Hepatocyte (in vitro differentiated cells): ENCODE measurements around the gene RPH3AL. TPM values are rescaled to one million over a fixed set of nuclear protein-coding genes. Genes with fewer than 3 reads are reported as not detected.

ENCODE experiments used
- DNase-seq: peaks from one replicate; pipeline ENCODE4 v3.0.0-alpha.2; 2016; ENCODE audit warnings: low spot score
- H2AFZ ChIP-seq: fragments of 200-600 bp; sonication (generic); 2 replicates; pipeline ENCODE4 v1.6.0; 2016; ENCODE audit warnings: antibody characterized with exemption, mild to moderate bottlenecking
- H3K27ac ChIP-seq: fragments of 200-600 bp; sonication (generic); 2 replicates; pipeline ENCODE4 v1.5.1; 2016; ENCODE audit warnings: mild to moderate bottlenecking
- H3K27me3 ChIP-seq: fragments of 200-600 bp; sonication (generic); 2 replicates; pipeline ENCODE4 v1.6.1; 2016
- H3K36me3 ChIP-seq: fragments of 200-600 bp; sonication (generic); replicated peaks from 2 replicates; pipeline ENCODE4 v1.5.1; 2016; ENCODE audit warnings: low read depth; ENCODE audit not compliant: insufficient read depth
- H3K4me1 ChIP-seq: fragments of 200-600 bp; sonication (generic); 2 replicates; pipeline ENCODE4 v1.5.1; 2016; ENCODE audit warnings: mild to moderate bottlenecking, moderate library complexity; ENCODE audit not compliant: insufficient read depth
- H3K4me2 ChIP-seq: fragments of 200-600 bp; sonication (generic); 2 replicates; pipeline ENCODE4 v1.6.0; 2016
- H3K4me3 ChIP-seq: fragments of 200-600 bp; sonication (generic); 2 replicates; pipeline ENCODE4 v1.5.1; 2016; ENCODE audit warnings: mild to moderate bottlenecking
- H3K79me2 ChIP-seq: fragments of 200-600 bp; sonication (generic); 2 replicates; pipeline ENCODE4 v1.6.0; 2017; ENCODE audit warnings: mild to moderate bottlenecking
- H3K9me2 ChIP-seq: fragments of 200-600 bp; sonication (generic); replicated peaks from 2 replicates; pipeline ENCODE4 v1.6.0; 2017; ENCODE audit warnings: mild to moderate bottlenecking; ENCODE audit not compliant: insufficient read depth
- H3K9me3 ChIP-seq: fragments of 200-600 bp; sonication (generic); 2 replicates; pipeline ENCODE4 v1.5.1; 2016; ENCODE audit warnings: low read depth, mild to moderate bottlenecking
- H4K20me1 ChIP-seq: fragments of 200-600 bp; sonication (generic); 2 replicates; pipeline ENCODE4 v1.6.0; 2016; ENCODE audit warnings: mild to moderate bottlenecking; ENCODE audit not compliant: insufficient read depth, poor library complexity, severe bottlenecking
- EZH2 ChIP-seq: fragments of 200-600 bp; sonication (generic); IDR thresholded peaks from 2 replicates; pipeline ENCODE4 v1.6.1; 2016; ENCODE audit warnings: antibody characterized with exemption, mild to moderate bottlenecking, borderline replicate concordance
- EZH2phosphoT487 ChIP-seq: fragments of 200-600 bp; sonication (generic); IDR thresholded peaks from one replicate; pipeline ENCODE4 v1.6.1; 2018; ENCODE audit warnings: antibody characterized with exemption, mild to moderate bottlenecking, low read depth, moderate library complexity; ENCODE audit not compliant: unreplicated experiment, severe bottlenecking
- WGBS: methylation state at CpG from one replicate; pipeline ENCODE4 v1.1.6; 2016; ENCODE audit warnings: low lambda C conversion rate; ENCODE audit errors: missing lambda C conversion rate; 5-methylcytosine and 5-hydroxymethylcytosine counted together
- polyA plus RNA-seq: library from polyadenylated mRNA; unstranded; fragments of >200 nt; fragmentation: Nextera tagmentation; extraction: Ambion mirVana; gene quantifications from 2 replicates; pipeline ENCODE4 v1.2.1, GENCODE V29; 2016
- total RNA-seq: library from RNA; depleted of rRNA; stranded (reverse); fragments of >200 nt; gene quantifications from 2 replicates; pipeline ENCODE4 v1.2.3, GENCODE V29; 2014
- TF ChIP-seq, protein P1 (sequence below): fragments of 200-600 bp; sonication (generic); IDR thresholded peaks from 2 replicates; pipeline ENCODE4 v1.5.1; 2016; ENCODE audit warnings: antibody characterized with exemption, mild to moderate bottlenecking; ENCODE audit not compliant: poor library complexity

RPH3AL gene
- total and polyA plus RNA-seq, 2 experiments from 2014 or later: 7.0 to 7.6 TPM

DNA sequence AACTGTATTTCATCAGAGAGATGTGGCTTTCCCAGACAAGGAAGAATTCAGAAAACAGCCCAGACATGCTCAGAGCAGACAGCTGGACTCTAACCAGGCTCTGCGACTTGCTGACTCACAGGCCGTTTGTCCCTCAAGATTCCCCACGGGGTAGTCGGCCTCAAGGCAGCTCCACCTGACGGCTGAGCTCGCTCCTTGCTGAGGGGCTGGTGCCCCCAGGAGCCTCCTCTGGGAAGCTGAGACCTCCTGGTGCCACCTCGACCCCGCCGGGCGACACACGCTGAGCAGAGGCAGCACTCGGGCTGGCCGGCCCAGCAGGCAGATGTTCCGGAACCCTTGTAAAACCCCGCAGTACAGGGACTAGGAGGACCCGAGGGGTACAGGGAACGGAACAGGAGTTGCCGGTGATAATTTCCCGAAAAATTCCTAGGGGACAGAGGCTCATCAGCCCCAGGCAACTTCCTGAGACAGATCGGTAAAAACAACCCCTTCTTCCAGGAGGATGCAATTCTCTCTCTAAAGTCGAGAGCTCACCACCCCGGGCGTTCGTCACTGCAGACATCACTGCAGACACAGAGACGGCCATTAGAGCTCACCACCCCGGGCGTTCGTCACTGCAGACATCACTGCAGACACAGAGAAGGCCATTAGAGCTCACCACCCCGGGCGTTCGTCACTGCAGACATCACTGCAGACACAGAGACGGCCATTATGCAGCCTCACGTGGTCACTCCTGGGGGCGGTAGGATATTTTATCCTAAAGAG, 19.9 kb downstream of the RPH3AL start:
- H3K79me2 ChIP-seq: no peaks in the 10 kb centered on the region
- WGBS: 72% methylated on average over 32 of the region's 34 CpGs
- H3K27me3 ChIP-seq: no peaks in the 10 kb centered on the region
- H3K9me3 ChIP-seq: no peaks in the 10 kb centered on the region
- peaks cover 18% of the 10 kb centered on the region for H3K4me1 ChIP-seq
- H3K4me2 ChIP-seq: peak overlapping the region; percentile 69
- DNase-seq: no peak
- peak overlapping the region; percentile 31 for H3K27ac ChIP-seq
- no peaks in the 10 kb centered on the region for H3K36me3 ChIP-seq
- no peak overlapping the region for H3K4me3 ChIP-seq
- no peaks in the 10 kb centered on the region for H4K20me1 ChIP-seq
- TF ChIP-seq EZH2phosphoT487 (no peak), EZH2 (no peak)
- TF ChIP-seq, protein P1, sequence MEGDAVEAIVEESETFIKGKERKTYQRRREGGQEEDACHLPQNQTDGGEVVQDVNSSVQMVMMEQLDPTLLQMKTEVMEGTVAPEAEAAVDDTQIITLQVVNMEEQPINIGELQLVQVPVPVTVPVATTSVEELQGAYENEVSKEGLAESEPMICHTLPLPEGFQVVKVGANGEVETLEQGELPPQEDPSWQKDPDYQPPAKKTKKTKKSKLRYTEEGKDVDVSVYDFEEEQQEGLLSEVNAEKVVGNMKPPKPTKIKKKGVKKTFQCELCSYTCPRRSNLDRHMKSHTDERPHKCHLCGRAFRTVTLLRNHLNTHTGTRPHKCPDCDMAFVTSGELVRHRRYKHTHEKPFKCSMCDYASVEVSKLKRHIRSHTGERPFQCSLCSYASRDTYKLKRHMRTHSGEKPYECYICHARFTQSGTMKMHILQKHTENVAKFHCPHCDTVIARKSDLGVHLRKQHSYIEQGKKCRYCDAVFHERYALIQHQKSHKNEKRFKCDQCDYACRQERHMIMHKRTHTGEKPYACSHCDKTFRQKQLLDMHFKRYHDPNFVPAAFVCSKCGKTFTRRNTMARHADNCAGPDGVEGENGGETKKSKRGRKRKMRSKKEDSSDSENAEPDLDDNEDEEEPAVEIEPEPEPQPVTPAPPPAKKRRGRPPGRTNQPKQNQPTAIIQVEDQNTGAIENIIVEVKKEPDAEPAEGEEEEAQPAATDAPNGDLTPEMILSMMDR: no peak
- no peak overlapping the region for H2AFZ ChIP-seq
- no peaks in the 10 kb centered on the region for H3K9me2 ChIP-seq

DNA sequence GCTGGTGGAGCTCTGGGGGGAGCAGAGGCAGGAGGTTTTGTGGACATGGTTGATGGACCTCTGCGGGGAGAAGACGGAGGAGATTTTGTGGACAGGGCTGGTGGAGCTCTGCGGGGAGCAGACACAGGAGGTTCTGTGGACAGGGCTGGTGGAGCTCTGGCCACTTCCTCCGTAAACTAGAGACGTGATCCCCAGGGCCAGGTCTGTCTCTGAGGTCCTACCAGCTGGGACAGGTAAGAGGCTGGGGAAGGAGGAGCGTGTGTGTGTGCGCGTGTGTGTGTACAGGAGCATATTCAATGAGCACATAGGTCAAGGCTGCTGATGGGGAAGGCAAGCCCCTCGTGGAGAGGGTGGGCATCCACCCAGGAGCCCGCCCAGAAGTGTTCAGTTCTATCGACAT, 20.6 kb downstream of the RPH3AL start:
- Histone ChIP-seq H3K79me2 (no peaks in the 10 kb centered on the region), H3K4me3 (no peak overlapping the region), H4K20me1 (no peaks in the 10 kb centered on the region), H3K36me3 (no peaks in the 10 kb centered on the region), H2AFZ (no peak overlapping the region), H3K27me3 (no peaks in the 10 kb centered on the region), H3K4me2 (no peak overlapping the region), H3K9me3 (no peaks in the 10 kb centered on the region), H3K9me2 (no peaks in the 10 kb centered on the region), H3K27ac (no peak overlapping the region), H3K4me1 (peaks cover 18% of the 10 kb centered on the region)
- no peak for DNase-seq
- 94% methylated on average over 11 of the region's 11 CpGs for WGBS
- TF ChIP-seq, protein P1: no peak
- TF ChIP-seq EZH2 (no peak), EZH2phosphoT487 (no peak)

DNA sequence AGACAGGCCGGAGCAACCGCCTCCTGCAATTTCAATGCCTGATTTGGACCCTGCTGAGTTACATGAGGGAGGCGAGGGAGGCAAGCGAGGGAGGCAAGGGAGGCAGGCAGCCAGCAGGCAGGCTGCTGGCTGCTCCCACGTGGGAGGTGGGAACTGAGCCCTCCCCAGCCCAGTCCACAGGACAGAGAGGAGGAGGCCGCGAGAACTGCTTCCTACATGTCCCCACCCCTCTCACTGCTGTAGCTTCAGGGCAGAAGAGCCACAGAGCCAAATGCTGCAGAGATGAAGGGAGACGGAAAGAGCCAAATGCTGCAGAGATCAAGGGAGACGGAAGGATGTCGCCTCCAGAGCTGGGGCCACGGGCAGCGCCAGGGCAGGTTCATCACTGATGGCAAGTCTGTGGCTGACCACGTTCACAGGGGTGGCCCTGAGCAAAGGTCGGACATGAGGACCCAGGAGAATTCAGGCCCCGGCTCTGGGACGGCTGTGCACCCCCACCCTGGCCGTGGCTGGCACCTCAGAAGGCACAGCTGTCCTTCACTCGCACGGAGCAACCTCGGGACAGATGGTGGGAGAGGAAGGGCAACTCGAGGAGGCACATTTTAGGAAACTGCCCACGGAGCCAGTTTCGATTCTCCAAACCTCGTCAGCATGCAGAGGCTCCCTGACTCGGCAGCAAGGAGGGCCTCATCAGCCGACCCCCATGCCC, 21.5 kb downstream of the RPH3AL start:
- H3K4me1 ChIP-seq: peaks cover 15% of the 10 kb centered on the region
- H2AFZ ChIP-seq: no peak overlapping the region
- H3K4me3 ChIP-seq: no peak overlapping the region
- no peaks in the 10 kb centered on the region for H3K9me3 ChIP-seq
- WGBS: 85% methylated on average over 26 of the region's 26 CpGs
- H3K79me2 ChIP-seq: no peaks in the 10 kb centered on the region
- no peak for DNase-seq
- H3K27me3 ChIP-seq: no peaks in the 10 kb centered on the region
- TF ChIP-seq EZH2phosphoT487 (no peak), EZH2 (no peak)
- TF ChIP-seq, protein P1: no peak
- no peak overlapping the region for H3K27ac ChIP-seq
- H3K4me2 ChIP-seq: no peak overlapping the region
- H4K20me1 ChIP-seq: no peaks in the 10 kb centered on the region
- H3K36me3 ChIP-seq: no peaks in the 10 kb centered on the region
- no peaks in the 10 kb centered on the region for H3K9me2 ChIP-seq
